IMR-90 (cell line): Measurements from ENCODE around the gene CEP170B.

Experiments used
- CEBPB ChIP-seq: IDR thresholded peaks from 2 replicates; pipeline ENCODE4 v1.6.1; 2012; ENCODE audit warnings: low read depth, low read length, improper control_type of control experiment
- CHD1 ChIP-seq: IDR thresholded peaks from 2 replicates; pipeline ENCODE4 v1.6.1; 2012; ENCODE audit warnings: low read depth, low read length, improper control_type of control experiment
- CTCF ChIP-seq: conservative IDR thresholded peaks from 2 replicates; pipeline ENCODE4 v1.5.1; 2012; ENCODE audit warnings: mild to moderate bottlenecking, low read depth, low read length, improper control_type of control experiment
- ELK1 ChIP-seq: fragments of 150-350 bp; IDR thresholded peaks from 2 replicates; pipeline ENCODE4 v1.6.1; 2016; ENCODE audit warnings: low read depth, mild to moderate bottlenecking, low read length, moderate library complexity, borderline replicate concordance
- MAFK ChIP-seq: IDR thresholded peaks from 2 replicates; pipeline ENCODE4 v1.6.1; 2012; ENCODE audit warnings: low read depth, low read length, improper control_type of control experiment
- MXI1 ChIP-seq: IDR thresholded peaks from 2 replicates; pipeline ENCODE4 v1.6.1; 2012; ENCODE audit warnings: low read depth, mild to moderate bottlenecking, low read length, moderate library complexity, borderline replicate concordance
- NFE2L2 ChIP-seq: fragments of 150-350 bp; IDR thresholded peaks from 2 replicates; pipeline ENCODE4 v1.6.1; 2016; ENCODE audit warnings: low read depth, mild to moderate bottlenecking, low read length
- POLR2A ChIP-seq: IDR thresholded peaks from 2 replicates; pipeline ENCODE4 v1.6.1; 2012; ENCODE audit warnings: mild to moderate bottlenecking, low read depth, low read length
- RAD21 ChIP-seq: IDR thresholded peaks from 2 replicates; pipeline ENCODE4 v1.6.1; 2012; ENCODE audit warnings: low read length, improper control_type of control experiment
- RCOR1 ChIP-seq: IDR thresholded peaks from 2 replicates; pipeline ENCODE4 v1.6.1; 2012; ENCODE audit warnings: mild to moderate bottlenecking, low read length, improper control_type of control experiment; ENCODE audit not compliant: insufficient replicate concordance
- RFX5 ChIP-seq: IDR thresholded peaks from 2 replicates; pipeline ENCODE4 v1.8.0; 2012; ENCODE audit warnings: low read depth, mild to moderate bottlenecking, low read length, moderate library complexity
- SMC3 ChIP-seq: fragments of 150-350 bp; IDR thresholded peaks from 2 replicates; pipeline ENCODE4 v1.6.1; 2016; ENCODE audit warnings: low read depth, mild to moderate bottlenecking, antibody characterized with exemption, low read length, moderate library complexity
- USF2 ChIP-seq: fragments of 150-350 bp; IDR thresholded peaks from 2 replicates; pipeline ENCODE4 v1.6.1; 2017; ENCODE audit warnings: mild to moderate bottlenecking, antibody characterized with exemption, low read length, low read depth

GRCh38 chr14:104925855-104926609, 61.0 kb downstream of the CEP170B start:
- TF ChIP-seq POLR2A (no peak), CTCF (no peak), SMC3 (no peak), RAD21 (no peak), NFE2L2 (no peak), ELK1 (no peak), RCOR1 (no peak), USF2 (no peak), CEBPB (no peak), MAFK (no peak), CHD1 (no peak), RFX5 (no peak), MXI1 (no peak)
